Stimulated activated CD8-positive, alpha-beta memory T cell treated with anti-CD3 and anti-CD28 coated beads, Interleukin-4, amount 100 ng/mL, for 24 hours (primary cell): ENCODE data around the gene SH3BP5L.

Experiments used
- DNase-seq: peaks from one replicate; pipeline ENCODE4 v3.0.0-alpha.2; 2020; ENCODE audit warnings: low read depth

SH3BP5L gene

DNA sequence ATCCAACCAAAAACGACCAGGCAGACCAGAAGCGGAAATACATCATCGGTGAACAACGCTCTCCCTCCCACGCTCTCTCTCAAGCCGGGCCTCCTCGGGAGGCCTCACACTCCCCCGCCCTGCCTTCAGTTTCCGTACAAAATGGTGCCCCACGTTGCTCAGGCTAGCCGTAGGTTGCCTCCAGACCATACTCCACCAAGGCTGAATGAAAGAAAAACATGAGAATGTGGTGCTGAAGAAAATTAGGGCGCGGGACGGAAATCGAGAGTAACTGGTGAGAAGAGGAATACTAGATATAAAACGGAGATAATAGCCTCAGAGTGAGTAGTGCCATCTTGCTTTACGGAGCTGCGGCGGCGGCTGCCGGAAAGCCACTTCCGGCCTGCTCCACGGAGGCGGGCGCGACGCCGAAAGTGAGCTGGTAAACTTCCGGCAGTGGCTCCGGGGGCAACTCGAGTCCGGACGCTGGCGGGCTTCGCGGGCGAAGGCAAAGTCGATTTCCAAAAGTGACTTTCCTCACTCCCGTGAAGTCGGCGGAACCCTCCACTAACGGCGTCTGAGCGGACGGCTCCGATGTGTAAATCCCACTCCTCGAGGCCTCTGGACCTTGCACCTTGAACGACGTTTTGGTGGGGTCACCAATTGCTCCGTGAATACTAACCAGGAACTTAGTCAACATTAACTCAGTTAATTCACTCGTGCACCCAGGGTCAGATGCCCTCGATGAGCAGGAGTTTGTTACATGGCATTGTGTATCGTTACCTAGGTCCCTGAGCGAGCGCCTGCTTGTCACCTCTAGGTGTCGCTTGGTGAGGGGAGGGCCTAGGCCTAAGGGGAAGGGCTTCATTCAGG is at the start of gene SH3BP5L:
Gene SH3BP5L (minus strand): TSS at position 7 of the 852 bp plus-strand sequence. CDS start 980 bp downstream, outside the sequence.
- peak; percentile 84 for DNase-seq

DNA sequence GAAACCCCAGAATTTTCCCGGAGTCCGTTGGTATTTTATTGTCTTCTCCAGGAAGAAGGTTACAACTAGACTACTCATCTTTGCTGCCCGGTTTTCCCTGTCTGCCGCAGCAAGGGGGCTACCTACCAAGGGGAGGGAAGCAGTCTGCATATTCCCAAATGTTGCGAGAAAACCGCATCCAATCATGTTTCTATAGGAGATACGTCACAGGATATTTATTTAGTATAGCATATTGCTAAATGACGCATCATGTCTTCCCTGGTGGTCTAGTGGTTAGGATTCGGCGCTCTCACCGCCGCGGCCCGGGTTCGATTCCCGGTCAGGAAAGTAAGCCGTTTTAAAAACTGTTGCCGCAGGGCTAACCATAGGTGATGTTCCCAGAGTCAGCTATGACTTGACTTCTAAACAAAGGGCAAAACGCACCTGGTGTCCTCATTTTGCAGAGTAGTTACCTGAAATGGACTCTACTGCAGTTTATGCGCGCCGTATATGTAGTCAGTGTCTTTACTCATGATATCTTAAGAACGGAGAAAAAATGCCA is 48.3 kb upstream of the SH3BP5L start:
- peak; percentile 68 for DNase-seq

DNA sequence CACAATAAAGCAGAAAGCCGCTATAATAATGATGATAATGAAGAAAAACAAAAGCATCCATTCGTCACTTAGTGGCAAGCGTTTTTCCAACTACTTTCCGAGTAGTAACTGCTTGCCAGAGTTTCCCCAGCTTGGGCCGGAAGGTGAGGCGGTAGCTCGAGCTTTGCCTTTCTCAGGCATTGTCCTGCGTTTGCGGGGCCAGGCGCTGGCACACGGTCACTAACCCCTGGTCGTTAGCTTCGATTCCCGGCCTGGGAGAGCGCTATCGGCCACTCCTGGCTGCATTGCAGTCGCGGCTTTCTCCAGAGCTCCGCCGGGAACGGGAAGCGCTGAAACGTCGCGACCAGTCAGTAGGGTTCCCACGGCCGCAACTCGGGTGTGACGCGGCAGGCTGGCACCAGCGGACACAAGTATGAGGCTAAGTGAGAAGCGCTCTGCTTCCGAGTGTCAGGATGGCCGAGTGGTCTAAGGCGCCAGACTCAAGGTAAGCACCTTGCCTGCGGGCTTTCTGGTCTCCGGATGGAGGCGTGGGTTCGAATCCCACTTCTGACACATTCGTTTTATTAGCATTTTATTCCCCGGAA is 47.8 kb upstream of the SH3BP5L start:
- peak; percentile 89 for DNase-seq

DNA sequence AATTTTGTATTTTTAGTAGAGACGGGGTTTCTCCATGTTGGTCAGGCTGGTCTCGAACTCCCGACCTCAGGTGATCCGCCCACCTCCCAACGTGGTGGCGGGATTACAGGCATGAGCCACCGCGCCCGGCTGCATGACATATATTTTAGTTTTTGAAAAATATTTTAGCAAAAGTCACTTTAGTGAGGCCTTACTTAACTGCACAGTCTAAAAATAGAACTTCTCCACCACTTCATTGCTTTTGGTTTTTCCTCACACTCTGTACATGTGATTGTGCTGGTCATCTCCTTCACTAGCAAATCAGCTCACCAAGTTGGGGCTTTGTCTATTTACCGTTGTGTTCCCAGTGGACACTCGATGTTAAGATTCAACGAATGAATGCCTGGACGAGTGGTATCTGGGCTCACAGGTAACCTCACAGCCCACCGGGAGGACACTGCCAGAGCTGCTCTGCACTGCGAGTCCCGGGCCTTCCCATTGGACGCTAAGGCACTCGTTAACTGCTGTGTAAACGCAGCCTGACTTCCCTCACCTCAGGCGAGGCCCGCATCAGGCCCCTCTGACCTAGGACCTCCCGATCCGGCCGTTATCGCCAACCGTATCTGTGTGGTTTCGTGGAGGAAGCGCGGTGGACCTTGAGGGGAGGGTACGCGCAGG is 47.2 kb upstream of the SH3BP5L start:
- peak; percentile 38 for DNase-seq

DNA sequence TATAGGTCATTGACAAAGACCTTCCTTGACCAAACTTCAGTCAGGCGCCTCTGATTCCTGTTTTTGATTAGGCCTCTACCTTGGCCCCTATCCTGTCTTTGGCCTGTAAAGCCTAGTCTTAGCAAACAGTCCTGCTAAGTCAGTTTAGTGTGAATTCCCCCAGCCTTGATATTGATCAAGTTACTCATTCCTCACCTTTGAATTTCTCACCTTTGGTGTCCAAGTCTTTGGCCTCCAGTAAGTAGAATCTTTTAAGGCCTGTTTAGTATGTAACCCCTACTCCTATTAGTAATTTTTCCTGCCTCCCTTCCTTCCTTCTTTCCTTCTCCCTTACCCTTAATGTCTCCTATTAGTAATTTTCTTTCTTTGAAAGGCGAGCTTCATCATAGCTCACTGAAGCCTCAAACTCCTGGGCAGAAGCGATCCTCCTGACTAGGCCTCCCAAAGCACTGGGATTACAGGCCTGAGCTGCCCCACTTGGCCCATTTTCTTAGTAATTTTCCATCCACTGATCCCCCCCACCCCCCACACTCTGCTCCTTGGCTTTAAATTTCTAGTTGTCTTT is 46.2 kb upstream of the SH3BP5L start:
- DNase-seq: no peak

DNA sequence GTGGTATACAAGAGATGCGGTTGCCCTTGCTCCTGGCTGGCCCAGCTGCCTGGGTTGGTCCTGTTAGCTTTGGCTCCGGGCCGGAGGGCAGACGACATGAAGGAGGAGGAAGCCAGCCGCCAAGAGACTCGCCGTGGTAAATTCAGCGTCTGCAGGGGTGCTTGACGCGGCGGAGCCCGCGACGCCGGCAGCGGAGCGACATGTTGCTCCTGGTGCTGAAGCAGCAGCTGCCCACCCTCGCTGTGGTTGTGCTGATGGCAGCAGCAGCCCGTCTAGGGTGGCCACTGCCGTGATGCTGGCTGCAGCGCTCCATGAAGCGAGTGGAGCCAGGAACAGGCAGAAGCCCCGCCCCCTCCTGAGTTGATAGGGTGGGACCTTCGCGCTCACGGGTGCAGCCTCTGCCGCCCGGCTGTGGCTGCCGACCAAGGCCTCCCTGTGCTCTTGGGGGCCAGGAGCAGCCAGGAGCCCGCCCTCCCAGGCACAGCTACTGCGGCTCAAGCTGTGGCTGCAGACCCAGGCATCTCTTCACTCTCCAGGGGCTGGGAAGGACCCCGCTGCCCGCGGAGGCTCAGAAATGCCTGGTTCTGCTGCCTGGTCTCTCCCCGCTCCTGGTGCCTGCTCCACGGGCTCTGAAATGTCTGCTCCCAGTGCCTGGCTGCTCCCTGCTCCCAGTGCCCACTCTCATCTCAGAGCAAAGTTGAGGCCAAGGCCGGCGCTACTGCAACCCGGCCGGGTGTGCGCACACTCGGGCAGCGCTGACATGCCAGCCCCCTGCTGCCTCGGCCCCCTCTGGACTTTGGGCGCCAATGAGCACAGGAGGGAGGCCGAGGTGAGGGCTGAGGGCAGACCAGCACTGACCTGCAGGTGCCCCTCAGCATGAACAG is 37.5 kb upstream of the SH3BP5L start:
- peak; percentile 75 for DNase-seq

DNA sequence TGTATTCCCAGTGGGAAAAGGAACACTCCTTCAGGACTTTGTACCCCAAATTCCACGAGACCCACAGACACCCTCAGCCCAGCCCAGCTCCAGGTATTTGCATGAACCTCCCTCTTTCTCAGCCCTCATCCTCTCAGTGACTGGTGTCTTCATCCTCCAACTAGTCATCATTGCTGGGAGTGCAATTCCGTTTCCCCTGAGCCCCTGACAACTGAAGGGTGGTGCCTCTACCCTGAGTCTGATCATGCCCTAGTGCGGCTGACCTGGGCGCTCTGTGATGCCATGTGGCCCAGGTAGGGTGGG is 36.9 kb upstream of the SH3BP5L start:
- DNase-seq: no peak

DNA sequence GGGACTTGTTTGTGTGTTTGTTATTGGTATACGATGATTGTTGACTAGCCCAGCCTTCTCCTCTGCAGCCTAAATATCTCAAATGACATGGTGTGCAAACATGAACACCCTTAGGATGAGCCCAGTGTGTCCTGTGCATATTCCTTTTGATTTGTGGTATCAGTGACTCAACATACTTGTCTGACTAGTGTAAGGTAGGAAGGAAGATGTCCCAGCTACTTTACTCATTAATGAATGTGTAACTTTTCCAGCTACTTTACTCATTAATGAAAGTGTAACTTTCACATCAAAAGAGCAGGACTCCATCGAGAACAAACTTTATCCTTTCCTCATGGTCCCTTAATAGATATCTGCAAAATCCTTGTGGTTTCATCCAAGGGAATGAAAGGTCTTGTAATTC is 35.9 kb upstream of the SH3BP5L start:
- no peak for DNase-seq

DNA sequence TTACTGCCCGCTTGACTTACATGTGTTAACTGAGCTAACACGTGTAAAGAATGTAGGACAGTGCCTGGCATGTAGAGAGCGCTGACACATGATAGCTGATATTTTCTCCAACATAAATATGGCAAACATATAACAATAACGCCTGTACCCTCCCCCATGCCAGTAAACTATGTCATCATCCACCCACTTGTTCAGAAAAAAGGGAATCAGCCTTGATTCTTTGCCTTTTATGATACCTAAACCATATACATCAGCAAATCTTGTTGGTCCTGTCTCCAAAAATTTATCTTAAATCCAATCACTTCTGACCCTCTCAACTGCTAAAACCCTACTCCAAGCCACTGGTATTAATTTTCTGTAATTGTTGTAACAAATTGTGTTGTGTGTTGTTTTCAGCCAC is 34.3 kb upstream of the SH3BP5L start:
- no peak for DNase-seq

DNA sequence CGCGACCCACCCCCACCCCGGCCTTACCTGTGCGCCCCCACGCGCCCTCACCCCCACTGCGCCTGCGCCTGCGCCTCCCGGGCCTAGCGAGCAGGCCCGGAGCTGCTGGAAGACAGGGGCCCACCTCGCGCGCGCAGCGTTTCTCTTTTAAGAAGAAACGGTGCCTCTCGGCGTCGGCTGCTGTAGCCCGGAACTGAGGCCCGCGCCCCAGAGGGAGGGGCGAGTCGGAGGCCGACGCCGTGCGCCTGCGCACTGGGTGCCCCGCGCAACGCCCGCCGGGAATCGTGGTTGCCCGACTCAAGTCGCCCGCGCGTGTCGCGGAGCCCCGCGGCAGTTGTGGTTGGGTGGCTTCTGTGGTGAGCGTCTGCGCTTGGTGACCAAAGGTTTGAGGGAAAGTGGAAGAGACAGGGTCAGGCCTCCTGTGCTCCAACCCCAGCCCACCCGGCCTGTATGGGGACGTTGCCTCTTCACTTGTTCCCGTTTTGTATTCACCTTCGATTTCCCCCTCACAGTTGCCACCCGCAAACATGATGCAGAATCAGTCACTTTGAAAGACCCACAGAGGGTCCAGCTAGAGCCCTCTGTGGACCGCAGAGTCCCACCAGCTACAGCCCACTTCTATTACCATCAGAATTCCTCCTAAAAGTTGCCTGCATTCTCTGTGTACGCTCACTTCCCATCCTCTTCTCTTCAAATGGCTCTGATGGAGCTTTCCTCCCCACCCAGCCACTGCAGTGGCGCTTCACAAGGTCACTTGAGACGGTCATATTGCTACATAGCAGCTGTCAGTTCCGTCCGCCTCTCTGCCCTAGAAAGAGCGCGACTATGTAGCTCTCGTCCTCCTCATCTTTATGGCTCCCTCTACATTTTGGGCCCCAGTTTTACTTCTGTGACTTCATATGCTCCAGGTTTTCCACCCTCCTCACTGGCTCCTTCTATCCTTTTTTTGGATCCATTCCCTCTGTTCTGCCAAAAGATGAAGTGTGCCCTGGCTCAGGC is 33.5 kb upstream of the SH3BP5L start, which contains the start of gene ZNF692:
Gene ZNF692 (minus strand): TSS at position 195 of the 999 bp plus-strand sequence. CDS start 776 bp downstream, outside the sequence.
- DNase-seq: peak; percentile 95

DNA sequence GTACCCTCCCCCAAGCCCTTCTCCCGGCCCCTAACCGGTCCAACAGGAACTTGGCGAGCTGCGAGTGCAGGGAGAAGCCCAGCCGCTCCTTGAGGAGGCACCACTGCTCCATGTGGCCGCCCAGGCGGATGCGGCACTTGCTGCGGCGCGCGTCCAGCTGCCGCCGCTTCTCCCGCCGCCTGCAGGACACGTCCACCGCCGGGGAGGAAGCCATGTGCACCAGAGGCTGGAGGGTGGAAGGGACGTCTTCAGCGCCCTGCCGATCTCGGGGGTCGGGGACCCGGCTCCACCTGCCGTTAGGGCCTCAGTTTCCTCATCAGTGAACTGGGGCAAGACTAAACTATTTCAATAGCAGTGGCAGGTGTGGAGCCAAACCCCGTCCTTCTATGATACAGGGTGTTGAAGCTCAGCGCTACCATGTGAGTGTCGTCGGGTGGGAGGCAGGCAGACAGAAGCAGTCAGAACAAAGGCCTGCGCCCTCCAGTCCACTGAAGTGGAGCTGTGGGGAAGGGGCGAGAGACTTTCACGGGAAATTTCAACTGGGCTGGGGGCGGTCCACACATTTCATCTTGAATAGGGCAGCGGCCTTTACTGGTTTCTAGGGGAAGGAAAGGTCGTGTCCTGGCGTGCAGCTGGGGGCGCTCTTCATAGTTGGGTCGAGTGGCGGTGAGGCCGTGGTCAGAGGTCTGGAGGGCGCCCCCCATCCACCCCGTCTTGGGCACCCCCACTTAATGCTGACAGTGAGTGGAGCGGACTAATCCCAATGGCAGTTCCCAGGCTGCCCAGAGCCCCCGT is 32.6 kb upstream of the SH3BP5L start:
- DNase-seq: no peak

DNA sequence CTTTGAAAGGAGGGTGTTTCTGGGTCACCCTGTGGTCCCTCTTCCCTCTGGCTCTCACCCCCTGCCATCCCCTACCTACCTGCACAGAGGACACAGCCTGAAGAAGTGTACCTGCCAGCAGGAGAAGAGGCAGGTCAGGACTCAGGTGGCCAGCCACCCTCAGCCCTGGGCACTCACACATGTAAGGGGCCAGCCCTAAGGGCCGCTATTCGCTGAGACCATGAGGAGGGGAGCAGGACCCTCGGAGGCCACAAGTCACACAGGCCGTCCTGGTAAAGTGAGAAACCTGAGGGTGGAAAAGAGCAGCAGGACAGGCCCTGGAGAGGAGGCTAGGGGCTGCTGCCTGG is 32.0 kb upstream of the SH3BP5L start:
- DNase-seq: no peak

DNA sequence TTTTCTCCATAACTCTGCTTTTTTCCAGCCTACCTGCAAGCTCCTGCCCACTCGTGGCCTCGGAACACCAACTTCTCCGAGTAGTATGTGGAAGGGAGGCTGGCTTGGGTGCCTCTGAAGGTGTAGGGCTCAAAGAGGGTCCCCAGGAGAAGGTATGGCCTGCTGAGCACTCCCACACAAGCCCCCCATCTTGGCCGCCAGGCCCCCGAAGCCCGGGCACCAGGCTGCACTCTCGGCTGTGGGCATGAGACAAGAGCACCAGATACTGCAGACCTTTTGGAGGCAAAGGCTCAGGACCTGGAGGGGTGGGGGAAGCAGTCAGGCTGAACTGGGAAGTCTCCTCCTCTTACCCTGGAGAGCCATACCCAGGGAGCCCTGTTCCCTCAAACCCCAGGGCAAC is 31.5 kb upstream of the SH3BP5L start:
- no peak for DNase-seq

DNA sequence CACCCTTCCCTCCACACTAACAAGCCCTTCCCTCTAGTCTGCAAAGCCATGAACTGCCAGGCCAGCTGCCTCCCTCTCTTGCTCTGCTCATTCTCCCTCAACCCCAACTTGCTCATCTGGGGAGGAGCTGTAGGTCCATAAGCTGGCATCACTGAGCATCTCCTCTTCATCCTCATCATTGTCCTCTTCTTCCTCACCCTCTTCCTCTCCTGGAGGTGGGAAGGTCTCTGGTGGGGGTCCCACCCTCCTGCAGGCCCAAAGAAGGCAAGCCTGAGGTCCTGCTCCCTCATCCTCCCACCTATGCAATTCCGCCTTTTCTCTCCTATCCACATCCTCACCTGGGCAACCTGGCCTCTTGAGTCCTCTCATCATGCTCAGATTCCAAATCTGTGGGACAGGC is 30.5 kb upstream of the SH3BP5L start:
- no peak for DNase-seq

DNA sequence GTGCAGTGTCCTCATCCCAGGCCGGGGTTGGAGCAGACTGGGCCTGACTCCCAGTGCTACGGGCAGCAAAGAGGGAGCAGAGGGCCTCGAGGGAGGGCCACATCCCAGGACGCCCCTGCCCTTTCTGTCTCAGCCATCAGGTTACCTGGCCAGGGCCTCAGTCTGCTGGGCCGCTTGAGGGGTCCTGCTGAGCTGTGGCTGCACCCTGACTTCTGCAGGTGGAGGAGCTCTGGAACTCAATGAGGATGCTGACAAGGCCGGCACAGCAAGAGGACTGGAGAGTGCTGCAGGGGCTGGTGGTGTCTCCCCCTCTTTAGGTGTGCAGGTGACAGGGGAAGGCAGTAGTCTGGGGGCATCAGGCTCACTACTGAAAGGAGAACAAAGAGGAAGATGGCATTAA is 29.9 kb upstream of the SH3BP5L start:
- DNase-seq: no peak

DNA sequence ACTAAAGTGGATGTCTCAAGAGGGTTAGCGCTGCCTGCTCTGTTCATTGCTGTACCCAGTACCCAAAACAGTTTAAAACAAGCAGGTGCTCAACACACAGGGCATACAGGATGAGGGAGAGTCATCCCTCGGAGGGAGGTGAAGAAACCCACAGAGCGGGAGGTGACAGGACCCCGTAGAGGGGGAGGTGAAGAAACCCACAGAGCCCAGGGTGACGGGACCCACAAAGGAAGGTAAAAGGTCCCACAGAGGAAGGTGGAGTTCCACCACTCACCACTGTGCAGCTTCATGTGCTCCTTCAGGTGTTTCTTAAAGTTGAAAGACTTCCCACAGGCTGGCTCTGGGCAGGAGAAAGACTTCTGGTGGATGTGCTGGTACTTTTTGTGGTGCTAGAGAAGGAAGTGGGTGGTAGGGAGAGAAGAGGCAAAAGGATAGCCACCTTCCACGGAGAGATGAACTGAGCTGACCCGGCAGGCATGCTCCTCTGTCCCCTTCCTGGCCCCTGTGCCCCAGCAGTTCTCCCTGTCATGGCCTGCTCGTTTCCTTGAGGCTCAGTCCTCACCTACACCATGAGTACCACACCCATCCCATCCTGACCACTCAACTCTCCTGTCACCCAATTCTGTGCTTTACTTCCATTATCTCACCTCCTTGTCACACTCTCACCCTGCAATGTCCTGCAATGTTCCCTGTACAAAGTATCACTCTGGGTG is 28.1 kb upstream of the SH3BP5L start:
- DNase-seq: no peak

DNA sequence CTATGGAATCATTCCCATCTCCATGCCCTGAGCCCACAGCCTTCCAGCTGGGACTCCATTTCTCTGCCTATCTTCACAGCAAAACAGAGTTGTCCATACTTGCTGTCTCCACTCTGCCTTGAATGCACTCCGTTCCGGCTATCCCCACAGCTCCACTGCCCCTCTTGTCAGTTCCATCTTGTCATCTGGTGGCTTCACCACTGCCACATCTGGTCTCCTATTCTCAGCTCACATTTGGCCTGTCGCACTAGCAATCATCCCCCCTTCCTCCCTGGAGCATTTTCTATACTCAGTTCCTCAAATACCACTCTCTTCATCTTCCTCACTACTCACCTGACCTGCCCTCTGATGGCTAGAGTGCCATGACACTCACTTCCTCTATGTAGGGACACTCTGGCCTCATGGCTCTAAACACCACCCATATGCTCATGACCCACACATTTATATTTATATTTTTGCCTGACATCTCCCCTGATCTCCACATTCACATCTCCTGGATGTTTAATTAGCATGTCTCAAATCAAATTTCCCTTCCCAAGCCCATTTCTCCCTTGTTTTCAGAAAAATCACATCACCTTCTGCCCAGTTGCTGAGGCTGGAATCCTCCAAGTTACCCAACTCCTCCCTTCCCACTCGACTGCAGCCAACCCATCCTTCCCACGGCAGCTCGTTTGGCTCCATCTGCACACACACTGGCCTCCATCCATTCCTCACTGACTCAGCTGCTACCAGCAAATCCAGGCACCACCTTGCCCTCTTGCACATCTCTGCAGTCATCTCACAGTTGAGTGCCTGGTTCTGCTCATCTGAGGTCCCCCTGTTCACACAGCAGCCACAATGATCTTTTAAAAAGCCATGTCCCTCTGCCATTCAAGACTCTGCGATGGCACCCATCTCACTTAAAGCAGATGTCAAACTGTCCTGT is 27.0 kb upstream of the SH3BP5L start:
- DNase-seq: no peak

DNA sequence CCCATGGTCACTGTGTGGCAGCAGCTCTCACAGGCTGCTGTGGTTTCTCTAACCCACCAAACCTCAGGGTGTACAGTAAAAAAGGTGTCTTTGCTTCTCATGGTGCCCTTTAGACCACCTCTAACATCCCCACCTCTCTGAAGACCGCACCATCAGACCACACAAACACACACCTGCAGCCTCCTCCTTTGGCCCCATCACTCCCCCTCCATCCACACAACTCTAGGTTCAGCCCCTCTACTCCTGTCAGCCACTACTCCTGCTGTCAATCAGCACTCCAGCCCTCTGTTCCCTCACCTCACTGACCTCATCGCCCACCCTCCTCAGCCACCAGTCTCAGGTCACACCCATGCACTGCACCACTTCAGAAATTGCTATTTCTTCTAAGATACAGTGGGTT is 25.7 kb upstream of the SH3BP5L start:
- DNase-seq: no peak
